GM18526 (cell line): ENCODE data around the gene ATF6.

Experiments used
- POLR2A ChIP-seq: IDR thresholded peaks from 3 replicates; pipeline ENCODE4 v1.6.1; 2011; ENCODE audit not compliant: insufficient read length; ENCODE audit errors: extremely low read depth

The ATF6 gene

GRCh38 chr1:161730050-161730564 lies 36.0 kb upstream of the ATF6 start:
- no peak for TF ChIP-seq POLR2A

- no peak for TF ChIP-seq POLR2A
Measured at GRCh38 chr1:161731241-161731640, 34.9 kb upstream of the ATF6 start.

GRCh38 chr1:161731981-161732718 lies 34.0 kb upstream of the ATF6 start:
- no peak for TF ChIP-seq POLR2A

- no peak for TF ChIP-seq POLR2A
Measured at GRCh38 chr1:161733526-161733925, 32.6 kb upstream of the ATF6 start.

GRCh38 chr1:161735837-161736236 lies 30.3 kb upstream of the ATF6 start:
- TF ChIP-seq POLR2A = no peak

GRCh38 chr1:161736335-161736969 lies 29.7 kb upstream of the ATF6 start:
- no peak for TF ChIP-seq POLR2A

- TF ChIP-seq POLR2A = no peak
Measured at GRCh38 chr1:161737625-161738024, 28.5 kb upstream of the ATF6 start.

- TF ChIP-seq POLR2A = peak; percentile 28
Measured at GRCh38 chr1:161738627-161739287, 27.4 kb upstream of the ATF6 start.

- TF ChIP-seq POLR2A = no peak
Measured at GRCh38 chr1:161739865-161740566, 26.1 kb upstream of the ATF6 start.

GRCh38 chr1:161740921-161741320 lies 25.2 kb upstream of the ATF6 start:
- no peak for TF ChIP-seq POLR2A

GRCh38 chr1:161743231-161743630 lies 22.9 kb upstream of the ATF6 start:
- no peak for TF ChIP-seq POLR2A

- TF ChIP-seq POLR2A = no peak
Measured at GRCh38 chr1:161747801-161748200, 18.3 kb upstream of the ATF6 start.

GRCh38 chr1:161749509-161750407 lies 16.4 kb upstream of the ATF6 start, which contains the start of gene DUSP12:
Gene DUSP12 (plus strand): TSS chr1:161749786. CDS start chr1:161749802, 16 bp downstream.
- peak; percentile 83 for TF ChIP-seq POLR2A

GRCh38 chr1:161763522-161764098 lies 2.5 kb upstream of the ATF6 start:
- TF ChIP-seq POLR2A = no peak
